Kidney (tissue), 14 donors: ENCODE measurements around the gene HTATIP2. TPM values are rescaled to one million over a fixed set of nuclear protein-coding genes. Genes with fewer than 3 reads are reported as not detected.
A peak's percentile ranks its signal among the peaks of the same experiment; 100 is the strongest.

Experiments used
- DNase-seq, 5 donors: peaks; one replicate each; pipeline ENCODE4 v3.0.0-alpha.2; 2013 to 2020
- FAIRE-seq: peaks from 2 replicates; lab custom pipeline; 2012; peaks lifted over from hg19 to GRCh38; lab: Jason Lieb, UNC
- H3K27ac ChIP-seq, 2 donors: one replicate each; pipeline ENCODE4 v1.7.0; 2013; ENCODE audit warnings: low read depth in 2 of 2, low read length in 2 of 2, inconsistent platforms in 1 of 2
- H3K27me3 ChIP-seq: one replicate; pipeline ENCODE4 v1.7.1; 2013; ENCODE audit warnings: low read length, inconsistent platforms; ENCODE audit not compliant: control insufficient read depth, insufficient read depth
- H3K36me3 ChIP-seq, 3 donors: one replicate each; pipeline versions ENCODE4 v1.7.0 to v1.7.1; 2013; ENCODE audit warnings: low read length in 3 of 3, control low read depth in 1 of 3, inconsistent platforms in 1 of 3; ENCODE audit not compliant: insufficient read depth in 3 of 3, control insufficient read depth in 2 of 3
- H3K4me1 ChIP-seq, 3 donors: one replicate each; pipeline versions ENCODE4 v1.7.0 to v1.7.1; 2013; ENCODE audit warnings: low read length in 3 of 3, inconsistent platforms in 1 of 3, low read depth in 1 of 3; ENCODE audit not compliant: control insufficient read depth in 2 of 3, insufficient read depth in 2 of 3
- H3K4me3 ChIP-seq, 3 donors: one replicate each; pipeline versions ENCODE4 v1.7.0 to v1.8.1; 2013; ENCODE audit warnings: low read length in 3 of 3, control low read depth in 1 of 3, inconsistent platforms in 1 of 3
- H3K9ac ChIP-seq, 3 donors: one replicate each; pipeline versions ENCODE4 v1.7.0 to v1.7.1; 2013; ENCODE audit warnings: low read length in 3 of 3, control low read depth in 1 of 3, inconsistent platforms in 1 of 3
- H3K9me3 ChIP-seq, 3 donors: one replicate each; pipeline versions ENCODE4 v1.7.0 to v1.7.1; 2013; ENCODE audit warnings: low read length in 3 of 3, control low read depth in 1 of 3, inconsistent platforms in 1 of 3; ENCODE audit not compliant: control insufficient read depth in 2 of 3, insufficient read depth in 1 of 3
- intact Hi-C: fragments of 100-400 bp; cut with DNase I; formaldehyde crosslinking; loops from one replicate; pipeline ENCODE4 v1.11.1; 2022
- polyA plus RNA-seq: library from polyadenylated mRNA; stranded (reverse); fragments of 350-450 nt; fragmentation: Illumina TruSeq; extraction: RNeasy Lipid Tissue Mini Kit (QIAGEN cat#74804); gene quantifications from one replicate; pipeline ENCODE4 v1.2.3, GENCODE V29; 2014; ENCODE audit warnings: low read depth, low replicate concordance; ENCODE audit not compliant: insufficient read depth
- total RNA-seq: library from RNA; stranded (reverse); fragmentation: NEBNext Ultra II Directional; extraction: Animal tissue kit (Norgen Biotek cat#: 25700); gene quantifications from one replicate; pipeline ENCODE4 v1.2.1, GENCODE V29; 2021
- TF ChIP-seq, protein P1 (sequence below): IDR thresholded peaks from 3 replicates; pipeline ENCODE4 v1.5.1; 2012; ENCODE audit warnings: mild to moderate bottlenecking, moderate library complexity, borderline replicate concordance; ENCODE audit not compliant: insufficient read depth; ENCODE audit errors: extremely low read depth
- donor health status: control.
- donor health status: control.
- donor health status: control.
- donor health status: control.
- donor health status: control.
- donor health status: DM: yes; HTN: yes; CAD: no.
- donor health status: Normal renal cell carcinoma (clear cell type).

HTATIP2 gene
- total and polyA plus RNA-seq, 2 donors from 2014 or later = 37.5 to 57.8 TPM

DNA sequence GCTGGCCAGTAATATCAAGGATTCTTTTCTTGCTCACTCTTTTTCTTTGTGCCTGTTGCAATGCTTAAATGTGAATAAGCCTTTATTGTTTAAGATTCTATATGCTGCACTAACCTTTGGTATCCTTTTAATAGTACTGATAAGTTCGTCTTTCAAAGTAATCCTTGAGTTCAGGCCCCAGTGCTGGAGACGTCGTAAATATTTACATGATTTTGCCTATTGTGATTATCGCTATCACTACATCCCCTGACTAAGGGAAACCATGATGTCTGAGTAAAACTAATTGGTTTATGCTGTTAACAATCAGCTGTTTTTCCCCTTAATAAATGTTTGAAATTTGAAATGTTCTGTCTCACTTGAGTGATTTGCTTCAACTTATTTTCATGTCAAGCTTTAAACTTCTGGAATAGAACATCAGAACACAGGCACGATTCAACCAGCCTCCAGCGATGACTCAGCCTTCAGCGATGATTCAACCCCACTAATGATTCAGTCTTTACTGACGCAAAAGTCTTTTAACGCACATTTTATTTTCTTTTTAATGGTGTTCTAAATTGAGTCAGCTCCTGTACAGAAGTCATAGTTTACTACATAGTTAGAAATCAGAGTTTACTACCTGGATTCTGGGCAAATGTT is 3.9 kb downstream of the HTATIP2 start:
- Histone ChIP-seq H3K27ac (peak overlapping the region in 1 of 2 donors; percentile 51), H3K27me3 (no peaks in the 10 kb centered on the region), H3K4me3 (no peak overlapping the region), H3K36me3 (no peaks in the 10 kb centered on the region), H3K4me1 (peaks cover 0 to 13% (median 4%) of the 10 kb centered on the region in 3 donors), H3K9ac (no peak overlapping the region), H3K9me3 (no peaks in the 10 kb centered on the region)
- TF ChIP-seq, protein P1, sequence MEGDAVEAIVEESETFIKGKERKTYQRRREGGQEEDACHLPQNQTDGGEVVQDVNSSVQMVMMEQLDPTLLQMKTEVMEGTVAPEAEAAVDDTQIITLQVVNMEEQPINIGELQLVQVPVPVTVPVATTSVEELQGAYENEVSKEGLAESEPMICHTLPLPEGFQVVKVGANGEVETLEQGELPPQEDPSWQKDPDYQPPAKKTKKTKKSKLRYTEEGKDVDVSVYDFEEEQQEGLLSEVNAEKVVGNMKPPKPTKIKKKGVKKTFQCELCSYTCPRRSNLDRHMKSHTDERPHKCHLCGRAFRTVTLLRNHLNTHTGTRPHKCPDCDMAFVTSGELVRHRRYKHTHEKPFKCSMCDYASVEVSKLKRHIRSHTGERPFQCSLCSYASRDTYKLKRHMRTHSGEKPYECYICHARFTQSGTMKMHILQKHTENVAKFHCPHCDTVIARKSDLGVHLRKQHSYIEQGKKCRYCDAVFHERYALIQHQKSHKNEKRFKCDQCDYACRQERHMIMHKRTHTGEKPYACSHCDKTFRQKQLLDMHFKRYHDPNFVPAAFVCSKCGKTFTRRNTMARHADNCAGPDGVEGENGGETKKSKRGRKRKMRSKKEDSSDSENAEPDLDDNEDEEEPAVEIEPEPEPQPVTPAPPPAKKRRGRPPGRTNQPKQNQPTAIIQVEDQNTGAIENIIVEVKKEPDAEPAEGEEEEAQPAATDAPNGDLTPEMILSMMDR = no peak
- FAIRE-seq (peak; percentile 67), DNase-seq (no peak)
- intact Hi-C loops = no loop called here

DNA sequence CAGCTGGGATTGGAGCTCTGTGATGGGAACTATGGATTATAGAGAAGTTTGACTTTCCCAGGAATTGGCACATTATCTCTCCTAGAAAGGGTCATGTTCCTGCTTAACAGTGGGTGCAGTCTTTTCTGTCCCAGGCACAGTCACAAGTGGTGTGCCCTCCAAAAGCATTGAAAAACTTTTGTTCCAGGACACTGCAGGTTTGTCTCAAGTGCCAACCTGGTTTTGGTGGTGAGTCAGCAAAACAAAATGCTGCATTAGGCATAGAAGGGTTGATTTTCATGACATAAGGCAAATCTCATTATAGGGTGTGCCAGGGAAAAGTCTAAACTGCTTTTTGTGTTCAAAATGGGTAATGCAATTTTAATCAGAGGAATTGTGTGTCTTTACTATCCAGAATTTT is 4.9 kb downstream of the HTATIP2 start:
- H3K4me3 ChIP-seq = no peak overlapping the region
- intact Hi-C loops = no loop called here
- DNase-seq = no peak
- H3K9ac ChIP-seq = peak overlapping the region in 1 of 3 donors; percentile 2
- H3K36me3 ChIP-seq = no peaks in the 10 kb centered on the region
- peaks cover 0 to 8% (median 4%) of the 10 kb centered on the region in 3 donors for H3K4me1 ChIP-seq
- no peak overlapping the region for H3K27ac ChIP-seq
- no peaks in the 10 kb centered on the region for H3K9me3 ChIP-seq
- H3K27me3 ChIP-seq = no peaks in the 10 kb centered on the region
- FAIRE-seq = no peak
- TF ChIP-seq, protein P1 = no peak

DNA sequence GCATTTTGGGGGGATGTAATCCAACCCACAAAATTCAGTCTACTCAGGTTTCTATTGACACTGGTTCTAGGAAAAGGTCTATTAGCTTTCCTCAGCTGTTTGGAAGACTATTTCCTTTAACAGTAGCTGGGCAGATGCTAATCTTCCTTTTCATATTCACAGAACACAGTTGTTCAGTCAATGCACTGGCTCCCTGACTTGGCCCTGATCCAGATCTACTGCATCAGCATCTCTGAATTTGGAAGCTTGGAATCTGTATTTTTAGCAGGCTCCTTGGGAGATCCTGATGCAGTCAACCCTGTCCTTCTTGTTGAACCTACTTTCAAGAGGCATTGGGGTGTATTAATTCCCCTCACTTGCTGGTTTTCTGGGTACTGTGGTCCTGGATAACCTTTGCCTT is 6.3 kb downstream of the HTATIP2 start:
- TF ChIP-seq, protein P1 = no peak
- Histone ChIP-seq H3K9ac (no peak overlapping the region), H3K4me1 (peaks cover 0 to 4% (median 0%) of the 10 kb centered on the region in 3 donors), H3K27me3 (no peaks in the 10 kb centered on the region), H3K36me3 (no peaks in the 10 kb centered on the region), H3K27ac (no peak overlapping the region), H3K4me3 (no peak overlapping the region), H3K9me3 (no peaks in the 10 kb centered on the region)
- FAIRE-seq (no peak), DNase-seq (no peak)
- intact Hi-C loops = no loop called here
